Measurements from ENCODE around the gene PGBD2. TPM values are rescaled to one million over a fixed set of nuclear protein-coding genes. Genes with fewer than 3 reads are reported as not detected.

PGBD2 gene
- total and polyA plus RNA-seq, 10 of the 15 experiments (the other 5 are each of a cell fraction or from before 2014, with no cell fraction given) = 4.0 to 10.3 (median 4.5) TPM

- TF ChIP-seq ZBTB11 (CRISPR knock-in tag; IDR thresholded peaks at IDR 0.05) = no peak
- no peak for TF ChIP-seq SIX5 (IDR thresholded peaks at IDR 0.05; ENCODE audit: low read depth, low read length, severe bottlenecking)
- no peak for TF ChIP-seq CHD1 (IDR thresholded peaks at IDR 0.05; ENCODE audit: low read depth, low read length)
- TF ChIP-seq MEF2B (IDR thresholded peaks at IDR 0.05; ENCODE audit: partially characterized antibody, poor library complexity, severe bottlenecking) = no peak
- TF ChIP-seq ESRRA (IDR thresholded peaks at IDR 0.05; ENCODE audit: low read length) = no peak
- no peak for TF ChIP-seq E2F4 (IDR thresholded peaks at IDR 0.05; ENCODE audit: low read depth, low read length)
- no peak for TF ChIP-seq E4F1 (IDR thresholded peaks at IDR 0.05; ENCODE audit: borderline replicate concordance, partially characterized antibody)
- TF ChIP-seq SPI1 (IDR thresholded peaks at IDR 0.05; ENCODE audit: borderline replicate concordance, insufficient read depth, low read depth, low read length) = no peak
- no peak for TF ChIP-seq HCFC1 (IDR thresholded peaks at IDR 0.05; ENCODE audit: low read length)
- peak; percentile 74 for TF ChIP-seq E2F8 (IDR thresholded peaks at IDR 0.05; ENCODE audit: low read depth, partially characterized antibody)
- TF ChIP-seq ATF7 (IDR thresholded peaks at IDR 0.05; ENCODE audit: low read depth) = peak; percentile 96
- TF ChIP-seq MTA3 (IDR thresholded peaks at IDR 0.05; ENCODE audit: borderline replicate concordance, low read length) = peak; percentile 92; the same call in 1 of the 2 replicates
- TF ChIP-seq CREB1 (IDR thresholded peaks at IDR 0.05; ENCODE audit: low read depth) = peak; percentile 88
- TF ChIP-seq ATF2 (IDR thresholded peaks at IDR 0.05; ENCODE audit: low read length) = peak; percentile 95
- peak; percentile 48 for TF ChIP-seq KLF5 (IDR thresholded peaks at IDR 0.05; ENCODE audit: partially characterized antibody)
- TF ChIP-seq PAX5 (IDR thresholded peaks at IDR 0.05; ENCODE audit: borderline replicate concordance, low read depth, low read length) = no peak
- TF ChIP-seq JUNB (IDR thresholded peaks at IDR 0.05) = peak; percentile 32; the same call in 1 of the 2 replicates
- no peak for TF ChIP-seq PAX8 (IDR thresholded peaks at IDR 0.05)
- no peak for TF ChIP-seq BMI1 (IDR thresholded peaks at IDR 0.05; ENCODE audit: borderline replicate concordance)
Observed at GRCh38 chr1:248873993-248874533, 32.0 kb upstream of the PGBD2 start (continued).
